HG03565 (cell line): ENCODE data around the gene ITIH5.
"Not testable (repeated sequence)": the region's sequence is repeated elsewhere in the genome, so short reads cannot be mapped to it uniquely, and the experiment has no call there.

ENCODE experiments used
- ATAC-seq: cut with Tn5 transposase; IDR thresholded peaks from one replicate; pipeline ENCODE4 v1.9.1; 2021; ENCODE audit warnings: mild to moderate bottlenecking, moderate library complexity; ENCODE audit not compliant: unreplicated experiment

The ITIH5 gene

GRCh38 chr10:7666253-7667023 is at the start of gene ITIH5:
Gene ITIH5 (minus strand): TSS chr10:7666966. CDS start chr10:7666892, 74 bp downstream.
- no peak for ATAC-seq

GRCh38 chr10:7715515-7715914 is 48.7 kb upstream of the ITIH5 start:
- no peak for ATAC-seq

GRCh38 chr10:7711075-7711474 is 44.3 kb upstream of the ITIH5 start:
- not testable (repeated sequence) for ATAC-seq

GRCh38 chr10:7710446-7710845 is 43.7 kb upstream of the ITIH5 start:
- ATAC-seq, result no peak

GRCh38 chr10:7708832-7709231 is 42.1 kb upstream of the ITIH5 start:
- no peak for ATAC-seq

GRCh38 chr10:7707858-7708622 is 41.3 kb upstream of the ITIH5 start:
- ATAC-seq, result no peak

GRCh38 chr10:7707102-7707501 is 40.3 kb upstream of the ITIH5 start:
- no peak for ATAC-seq

- ATAC-seq, result no peak
Measured at GRCh38 chr10:7706534-7707073, 39.8 kb upstream of the ITIH5 start.

GRCh38 chr10:7705341-7705740 is 38.6 kb upstream of the ITIH5 start:
- ATAC-seq, result no peak

- ATAC-seq, result no peak
Measured at GRCh38 chr10:7704071-7705016, 37.6 kb upstream of the ITIH5 start.

- no peak for ATAC-seq
Measured at GRCh38 chr10:7703140-7703539, 36.4 kb upstream of the ITIH5 start, which contains the start of gene ITIH2. Gene ITIH2 (plus strand): TSS chr10:7703316. CDS start chr10:7703435, 119 bp downstream.

GRCh38 chr10:7702288-7702812 is 35.6 kb upstream of the ITIH5 start:
- no peak for ATAC-seq

GRCh38 chr10:7701158-7701742 is 34.5 kb upstream of the ITIH5 start:
- no peak for ATAC-seq

GRCh38 chr10:7700577-7701125 is 33.9 kb upstream of the ITIH5 start:
- ATAC-seq, result no peak

- ATAC-seq, result no peak
Measured at GRCh38 chr10:7697426-7697825, 30.7 kb upstream of the ITIH5 start.

GRCh38 chr10:7696545-7696944 is 29.8 kb upstream of the ITIH5 start:
- ATAC-seq, result no peak

- not testable (repeated sequence) for ATAC-seq
Measured at GRCh38 chr10:7693194-7693593, 26.4 kb upstream of the ITIH5 start.

- not testable (repeated sequence) for ATAC-seq
Measured at GRCh38 chr10:7692368-7692767, 25.6 kb upstream of the ITIH5 start.

- not testable (repeated sequence) for ATAC-seq
Measured at GRCh38 chr10:7690885-7691597, 24.3 kb upstream of the ITIH5 start.
